ENCODE data around the gene MIOS. TPM values are rescaled to one million over a fixed set of nuclear protein-coding genes. Genes with fewer than 3 reads are reported as not detected.
A peak's percentile ranks its signal among the peaks of the same experiment; 100 is the strongest.

The MIOS gene
- total RNA-seq (2014; rRNA removed; shearing (Covaris generic)), result 32.7 and 39.4 TPM in 2 replicates

DNA sequence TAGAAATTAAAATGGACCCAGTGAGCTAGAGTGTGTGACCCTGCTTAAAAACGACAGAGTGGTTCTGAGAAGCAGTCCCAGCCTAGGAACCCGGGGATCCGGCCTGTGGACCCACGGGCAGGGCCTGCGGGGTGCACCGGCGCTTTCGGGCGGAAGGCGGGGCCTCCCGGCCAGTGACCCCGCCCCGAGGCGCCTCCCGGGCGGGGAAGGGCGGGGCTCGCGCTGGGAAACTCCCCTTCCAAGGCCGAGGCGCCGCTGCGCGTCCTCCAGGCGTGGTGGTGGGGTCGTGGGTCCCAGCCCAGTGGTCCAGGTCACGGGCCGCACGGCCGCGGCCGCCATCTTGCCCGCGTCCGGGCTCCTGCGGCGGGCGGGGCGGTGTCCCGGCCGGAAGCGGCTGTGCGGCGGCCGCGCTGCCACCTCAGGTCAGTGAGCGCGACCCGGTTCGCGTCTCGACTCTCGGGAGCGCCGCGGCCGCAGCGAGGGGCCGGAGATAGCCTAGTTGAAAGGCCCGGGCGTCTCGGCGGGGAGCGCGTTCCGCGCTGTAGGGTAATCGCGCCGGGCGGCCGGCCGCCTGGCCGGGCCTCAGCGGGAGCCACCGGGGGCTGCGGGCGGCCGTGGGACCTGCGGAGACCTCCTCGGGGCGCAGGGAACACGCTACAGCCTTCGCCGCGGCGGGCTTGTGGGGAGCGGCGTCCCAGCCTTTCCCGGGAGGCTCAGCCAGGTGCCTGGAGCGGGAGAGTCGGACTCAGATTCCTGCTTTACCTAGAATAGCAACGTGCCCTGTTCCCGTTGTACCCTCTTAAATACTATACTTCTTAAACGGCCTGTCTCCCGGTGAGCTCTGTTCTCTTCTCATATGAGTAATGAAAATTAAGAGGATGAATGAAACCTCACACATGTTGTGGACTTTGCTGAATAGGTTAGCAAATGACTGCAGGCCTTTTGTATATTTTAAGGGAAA lies at the start of gene MIOS:
Gene MIOS (plus strand): TSS at position 234 of the 961 bp plus-strand sequence. CDS start 5,592 bp downstream, outside the sequence.
- DNase-seq (ENCODE audit: low read depth), result peak; percentile 84

DNA sequence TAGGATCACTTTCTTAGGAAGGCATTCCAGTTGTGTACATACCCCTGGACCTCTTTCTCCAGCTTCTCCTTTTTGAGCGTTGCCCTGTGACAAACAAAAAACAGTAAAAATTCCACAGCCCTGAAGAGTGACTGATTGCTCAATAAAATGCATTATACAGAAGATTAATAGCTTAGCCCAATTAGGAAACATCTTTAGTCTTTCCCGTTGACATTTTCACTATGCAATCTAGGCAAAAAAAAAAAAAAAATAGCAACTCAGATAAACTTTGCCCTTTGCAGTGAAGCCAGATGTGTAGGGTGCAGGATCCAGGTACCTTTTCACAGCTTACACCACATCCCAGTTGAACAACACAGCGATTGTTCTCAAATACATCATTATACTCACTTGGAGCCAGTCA lies 48.9 kb upstream of the MIOS start:
- DNase-seq (ENCODE audit: low read depth), result no peak

DNA sequence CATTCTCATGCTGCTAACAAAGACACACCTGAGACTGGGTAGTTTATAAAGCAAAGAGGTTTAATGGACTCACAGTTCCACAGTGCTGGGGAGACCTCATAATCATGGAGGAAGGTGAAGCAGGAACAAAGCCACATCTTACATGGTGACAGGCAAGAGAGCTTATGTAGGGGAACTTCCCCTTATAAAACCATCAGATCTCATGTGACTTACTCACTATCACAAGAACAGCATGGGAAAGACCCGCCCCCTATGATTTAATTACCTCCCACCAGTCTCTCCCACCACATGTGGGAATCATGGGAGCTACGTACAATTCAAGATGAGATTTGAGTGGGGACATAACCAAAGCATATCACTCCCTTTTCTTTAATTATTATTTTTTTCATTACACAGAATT lies 47.6 kb upstream of the MIOS start:
- no peak for DNase-seq (ENCODE audit: low read depth)

DNA sequence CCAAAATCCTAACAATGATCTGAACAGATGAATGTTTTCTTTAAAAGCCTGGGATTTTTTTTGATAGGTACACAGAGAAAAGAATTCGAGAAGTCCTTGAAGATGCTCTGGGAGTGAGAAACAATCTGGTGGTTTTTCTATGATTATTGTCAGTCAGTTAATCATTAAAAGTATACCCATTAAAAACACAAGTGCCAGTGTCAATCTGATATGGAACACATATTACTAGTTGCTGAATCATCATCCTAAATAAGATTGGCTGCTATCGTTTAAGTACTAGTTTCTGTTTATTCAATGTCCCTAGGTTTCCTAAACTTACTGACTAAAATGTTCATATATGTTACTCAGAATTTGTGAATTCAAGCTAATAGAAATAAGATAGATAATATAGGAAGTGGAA lies 47.2 kb upstream of the MIOS start:
- no peak for DNase-seq (ENCODE audit: low read depth)

DNA sequence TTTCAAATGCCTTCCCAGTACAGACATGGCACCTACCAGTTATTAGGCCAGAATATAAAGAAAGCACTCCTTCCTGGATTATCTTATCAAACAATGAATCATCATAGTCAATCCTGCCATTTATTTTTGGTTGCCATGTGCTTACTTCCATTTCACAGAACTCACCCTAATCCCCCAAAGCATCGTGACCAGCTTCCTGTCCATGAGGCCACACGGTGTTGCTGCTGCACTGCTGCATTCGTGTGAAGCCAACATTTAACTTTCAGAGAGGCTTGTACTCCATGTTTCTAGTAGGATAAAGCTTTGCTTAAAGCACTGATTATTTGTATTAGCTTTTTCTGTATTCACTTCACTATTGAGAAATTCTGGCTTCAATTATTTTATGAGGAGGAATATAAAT lies 45.4 kb upstream of the MIOS start:
- DNase-seq (ENCODE audit: low read depth), result peak; percentile 20

DNA sequence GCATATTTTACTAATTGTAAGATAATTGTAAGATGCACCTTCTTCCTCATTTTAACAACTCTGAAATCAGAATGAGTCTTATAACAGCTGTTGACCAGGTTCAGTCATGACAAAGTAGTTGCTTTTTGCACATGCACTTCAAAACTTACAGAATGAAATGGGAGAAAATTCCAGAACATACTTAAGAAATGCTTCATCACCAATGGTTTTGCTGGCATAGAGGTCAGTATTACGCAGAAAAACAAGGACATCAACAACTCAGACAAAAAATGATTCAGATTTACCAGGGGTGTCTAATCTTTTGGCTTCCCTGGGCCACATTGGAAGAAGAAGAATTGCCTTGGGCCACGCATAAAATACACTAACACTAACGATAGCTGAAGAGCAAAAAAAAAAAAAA lies 44.3 kb upstream of the MIOS start:
- no peak for DNase-seq (ENCODE audit: low read depth)

DNA sequence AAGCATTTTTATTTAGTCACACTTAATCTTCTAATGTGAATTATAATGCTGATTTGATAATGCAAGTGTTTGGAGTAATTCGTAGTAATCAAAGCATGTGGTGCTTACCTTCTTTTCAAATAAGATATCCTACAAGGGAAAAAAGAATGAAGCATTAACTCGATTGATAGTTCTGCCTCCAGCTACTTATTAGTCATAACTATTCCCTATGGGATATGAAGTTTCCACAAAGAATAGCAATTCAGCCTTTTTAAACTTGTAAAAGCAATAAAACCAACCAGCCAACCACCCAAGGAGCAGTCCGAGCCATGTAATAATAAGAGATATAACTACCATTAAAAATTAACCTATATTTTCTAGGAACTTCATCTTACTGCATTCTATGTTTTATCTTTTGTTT lies 42.6 kb upstream of the MIOS start:
- DNase-seq (ENCODE audit: low read depth), result no peak

DNA sequence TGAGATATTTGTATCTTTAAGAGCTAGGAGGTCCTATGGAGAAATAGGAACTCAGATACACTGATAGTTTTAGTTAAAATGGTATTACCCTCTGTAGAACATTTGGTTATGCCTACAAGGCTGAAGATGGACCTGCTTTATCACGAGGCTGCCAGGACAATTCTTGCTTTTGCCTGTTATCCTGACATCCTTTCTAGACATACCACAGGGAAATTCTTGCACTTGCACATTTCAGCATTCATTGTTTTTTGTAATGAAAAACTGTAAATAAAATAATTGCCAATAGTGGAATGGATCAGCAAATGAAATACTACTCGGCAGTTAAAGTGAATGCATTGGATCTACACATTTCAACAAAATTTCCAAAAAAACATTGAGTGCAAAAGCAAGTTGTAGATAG lies 40.7 kb upstream of the MIOS start:
- DNase-seq (ENCODE audit: low read depth), result no peak

DNA sequence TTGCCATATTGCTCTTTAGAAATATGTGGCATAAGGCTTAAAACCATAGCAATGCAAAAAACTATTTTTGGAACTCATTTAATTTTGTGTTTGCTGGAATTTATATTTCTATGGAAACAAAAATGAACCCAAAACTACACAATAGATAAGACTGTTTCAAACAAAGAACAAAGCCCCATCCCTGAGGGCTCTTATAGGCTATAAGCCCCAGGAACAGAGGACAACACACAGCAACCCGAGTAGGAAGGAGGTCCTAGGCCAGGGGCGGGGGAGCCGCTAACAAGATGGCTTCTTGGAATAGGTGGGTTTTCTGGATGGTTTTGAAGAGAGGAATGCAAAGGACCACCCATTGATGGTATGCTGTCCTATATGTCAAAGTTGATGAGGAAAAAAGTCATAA lies 39.6 kb upstream of the MIOS start:
- no peak for DNase-seq (ENCODE audit: low read depth)

DNA sequence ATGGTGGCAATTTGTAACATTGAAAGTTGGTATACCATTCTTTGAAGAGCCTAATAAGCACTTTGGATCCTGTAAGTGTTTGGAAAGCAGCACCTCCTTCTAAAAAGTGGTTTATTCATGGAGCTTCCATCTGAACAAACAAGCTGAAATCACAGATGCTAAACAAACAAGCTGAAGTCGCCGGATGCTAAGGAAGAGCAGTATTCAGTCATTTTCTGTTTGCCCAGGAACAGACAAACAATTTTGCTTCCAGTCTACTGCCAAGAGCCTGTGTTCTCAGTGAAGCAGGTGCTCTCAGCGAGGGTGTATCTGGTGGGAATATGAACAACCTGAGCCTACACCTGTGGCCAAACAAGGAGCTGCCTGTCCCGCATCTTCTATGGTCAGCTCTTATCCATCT lies 37.4 kb upstream of the MIOS start:
- no peak for DNase-seq (ENCODE audit: low read depth)

DNA sequence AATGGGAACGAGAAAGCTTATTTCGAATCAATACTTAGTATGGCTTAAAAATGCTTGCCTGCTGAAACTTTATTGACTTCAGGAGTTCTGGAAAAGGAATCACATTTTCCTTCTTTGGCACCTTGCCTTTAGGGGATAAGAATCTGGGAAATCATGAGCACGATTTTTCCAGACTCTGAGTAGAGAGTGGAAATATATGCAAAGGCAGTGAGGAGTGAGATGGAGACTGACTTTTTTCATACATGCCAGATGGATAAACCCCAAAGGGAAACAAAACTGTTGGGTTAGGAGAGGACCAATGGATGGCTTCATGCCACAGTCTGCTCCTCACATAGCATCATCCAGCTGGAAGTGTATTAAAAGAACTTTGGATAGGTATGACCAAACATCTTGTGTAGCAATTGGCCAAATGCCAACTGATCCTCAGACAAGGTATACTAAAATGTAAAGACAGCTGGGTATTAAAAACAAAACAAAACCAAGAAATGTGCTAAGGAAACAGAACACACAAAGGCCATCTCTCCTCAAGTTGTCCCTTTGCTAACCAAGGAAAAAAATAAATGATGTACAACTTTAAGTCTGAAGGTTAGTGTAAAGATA lies 32.8 kb upstream of the MIOS start:
- no peak for DNase-seq (ENCODE audit: low read depth)

DNA sequence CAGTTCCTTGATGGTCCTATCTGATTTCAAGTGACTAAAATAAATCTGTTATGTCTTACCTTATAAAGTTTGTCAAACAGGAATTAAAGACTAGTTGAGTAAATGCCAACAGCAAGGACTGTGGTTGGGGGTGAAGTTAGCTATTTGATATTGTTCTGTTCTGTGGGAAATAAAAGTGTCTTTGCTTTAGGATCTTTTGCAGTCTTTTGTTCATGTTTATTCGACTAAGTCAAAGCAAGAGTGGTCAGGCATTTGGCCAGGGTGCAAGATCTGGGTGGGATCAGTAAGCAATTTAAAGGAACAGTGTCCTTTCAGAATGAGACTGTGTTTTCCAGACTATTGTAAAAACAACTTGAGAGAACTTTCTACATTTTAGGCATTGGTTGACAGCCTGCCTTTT lies 31.0 kb upstream of the MIOS start, which contains the start of gene COL28A1:
Gene COL28A1 (minus strand): TSS at position 183 of the 400 bp plus-strand sequence. CDS start 2,998 bp downstream, outside the sequence.
- DNase-seq (ENCODE audit: low read depth), result no peak

DNA sequence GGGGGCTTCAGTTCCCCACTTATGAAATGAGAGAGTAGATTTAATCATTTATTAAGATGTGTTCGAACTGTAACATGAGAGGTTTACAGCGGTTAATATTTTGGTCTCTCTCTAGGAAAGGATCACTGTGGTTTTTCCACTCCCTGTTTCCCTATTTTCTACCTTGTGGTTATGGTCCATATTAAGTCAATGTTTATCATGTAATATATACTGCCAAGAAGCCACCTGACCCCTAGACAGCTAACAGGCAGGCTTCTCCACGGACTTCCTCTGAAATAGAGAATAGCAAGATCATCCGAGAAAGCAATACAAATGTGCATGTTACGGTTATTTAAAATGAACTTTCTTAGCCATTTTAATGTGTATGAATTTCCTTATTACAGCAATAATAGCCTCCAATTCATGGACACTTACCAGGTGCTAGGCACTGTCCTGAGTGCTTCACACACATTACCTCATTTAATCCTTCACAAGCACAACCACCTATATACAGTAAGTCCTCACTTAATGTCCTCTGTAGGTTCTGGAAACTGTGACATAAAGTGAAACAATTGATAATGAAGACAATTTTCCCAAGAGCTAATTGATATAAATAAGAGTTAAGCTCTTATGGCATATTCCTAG lies 30.2 kb upstream of the MIOS start:
- no peak for DNase-seq (ENCODE audit: low read depth)

DNA sequence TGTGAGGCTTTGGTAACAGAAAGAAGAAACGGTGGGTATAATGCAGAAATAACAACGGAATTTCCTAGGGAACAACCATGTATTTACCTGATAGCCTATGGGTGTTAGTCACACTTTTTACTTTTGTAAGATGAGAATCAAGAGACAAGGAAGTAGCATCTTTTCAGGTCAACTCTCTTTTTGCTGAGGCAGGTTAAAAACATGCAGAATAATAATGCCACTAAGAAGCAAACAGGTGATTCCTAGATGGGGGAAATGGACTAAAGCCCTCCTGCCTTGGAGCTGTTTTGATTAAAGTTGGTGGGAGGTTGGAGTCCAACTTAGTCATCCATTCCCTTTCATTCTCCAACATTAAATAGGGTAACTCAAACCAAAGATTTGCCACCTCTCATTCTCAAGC lies 29.0 kb upstream of the MIOS start:
- no peak for DNase-seq (ENCODE audit: low read depth)

DNA sequence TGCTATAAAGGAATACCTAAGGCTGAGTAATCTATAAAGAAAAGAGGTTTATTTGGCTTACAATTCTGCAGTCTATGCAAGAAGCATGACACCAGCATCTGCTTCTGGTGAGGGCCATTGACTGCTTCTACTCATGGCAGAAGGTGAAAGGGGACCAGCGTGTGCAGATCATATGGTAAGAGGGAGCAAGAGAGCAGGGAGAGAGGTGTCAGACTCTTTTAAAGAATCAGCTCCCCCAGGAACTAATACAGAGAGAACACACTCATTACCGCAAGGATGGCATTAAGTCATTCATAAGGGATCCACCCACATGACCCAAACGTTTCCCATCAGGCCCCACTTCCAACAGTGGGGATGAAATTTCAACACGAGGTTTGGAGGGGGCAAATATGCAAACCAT lies 27.5 kb upstream of the MIOS start:
- DNase-seq (ENCODE audit: low read depth), result no peak

DNA sequence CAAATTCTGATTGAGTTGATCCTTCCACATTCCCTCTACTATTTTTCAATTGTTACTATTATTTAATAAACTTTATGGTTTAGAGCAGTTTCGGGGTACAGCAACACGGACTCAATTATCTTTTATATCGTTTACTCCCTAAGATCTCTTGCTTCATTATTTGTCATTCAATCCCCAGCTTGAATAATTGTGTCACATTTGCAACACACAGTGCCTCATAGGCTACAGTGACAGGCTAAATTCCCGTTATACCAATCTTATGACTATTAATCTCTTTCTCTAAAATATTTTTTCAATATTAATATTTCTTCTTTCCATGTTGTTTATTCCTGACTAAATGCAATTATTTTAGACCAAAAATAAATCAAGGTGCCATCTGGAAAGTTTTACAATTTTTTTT lies 27.0 kb upstream of the MIOS start:
- no peak for DNase-seq (ENCODE audit: low read depth)

DNA sequence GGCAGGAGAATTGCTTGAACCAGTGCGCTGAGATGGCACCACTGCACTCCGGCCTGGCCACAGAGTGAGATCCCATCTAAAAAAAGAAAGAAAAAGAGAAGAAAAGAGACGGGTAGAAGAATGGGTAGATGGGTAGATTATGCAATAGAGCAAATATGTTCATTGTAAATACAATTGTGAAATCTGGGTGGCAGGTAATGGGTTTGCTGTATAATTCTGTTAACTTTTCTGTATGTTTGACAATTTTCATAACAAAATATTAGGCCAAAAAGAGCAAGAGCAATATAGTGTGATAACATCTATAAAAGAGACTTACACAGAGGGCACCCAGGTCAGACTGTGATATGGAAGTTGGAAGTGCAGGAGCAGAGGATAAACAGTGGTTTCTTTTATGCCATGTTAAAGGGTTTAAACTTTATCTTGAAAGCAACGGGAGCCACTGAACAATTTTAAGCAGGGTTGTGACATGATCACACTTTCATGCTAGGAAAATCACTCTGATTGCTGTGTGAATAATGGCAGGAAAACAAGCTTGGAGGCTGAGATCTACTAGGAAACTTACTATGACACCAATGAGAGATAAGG lies 24.3 kb upstream of the MIOS start:
- DNase-seq (ENCODE audit: low read depth), result no peak

DNA sequence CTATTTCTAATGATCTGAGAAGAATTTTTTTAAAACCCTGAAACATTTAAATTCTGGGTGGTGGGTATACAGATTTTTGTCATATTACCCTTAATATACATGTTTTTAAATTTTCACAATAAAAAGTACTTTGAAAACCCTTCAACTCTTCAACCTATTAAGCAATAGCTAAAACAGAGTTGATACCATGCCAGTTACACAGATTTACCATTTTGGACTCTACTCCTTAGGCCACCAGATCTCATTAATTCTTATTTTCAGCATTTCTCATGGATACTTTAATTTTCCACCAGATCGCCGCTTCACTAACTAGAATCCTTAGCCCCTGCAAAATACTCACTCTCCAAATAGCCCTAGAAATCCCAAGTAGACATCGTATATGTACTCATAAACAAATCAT lies 18.3 kb upstream of the MIOS start:
- DNase-seq (ENCODE audit: low read depth), result no peak

DNA sequence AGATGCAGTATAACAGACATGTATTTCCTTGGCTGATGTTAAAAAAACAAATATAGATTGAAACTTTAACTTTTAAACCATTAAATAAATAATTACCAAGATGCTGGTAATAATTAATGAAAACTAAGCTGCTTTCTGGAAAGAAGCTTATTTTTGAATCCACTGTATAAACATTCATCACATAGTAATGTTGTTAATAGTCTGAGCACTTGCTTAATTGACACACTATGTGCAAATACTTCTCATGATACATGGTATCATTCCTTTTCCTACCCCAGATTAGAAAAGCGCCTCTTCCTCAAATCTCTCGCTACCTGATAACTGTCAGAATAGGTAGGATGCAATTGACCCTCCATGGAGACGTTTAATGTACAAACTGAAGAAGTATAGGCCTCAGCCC lies 16.0 kb upstream of the MIOS start:
- DNase-seq (ENCODE audit: low read depth), result no peak

DNA sequence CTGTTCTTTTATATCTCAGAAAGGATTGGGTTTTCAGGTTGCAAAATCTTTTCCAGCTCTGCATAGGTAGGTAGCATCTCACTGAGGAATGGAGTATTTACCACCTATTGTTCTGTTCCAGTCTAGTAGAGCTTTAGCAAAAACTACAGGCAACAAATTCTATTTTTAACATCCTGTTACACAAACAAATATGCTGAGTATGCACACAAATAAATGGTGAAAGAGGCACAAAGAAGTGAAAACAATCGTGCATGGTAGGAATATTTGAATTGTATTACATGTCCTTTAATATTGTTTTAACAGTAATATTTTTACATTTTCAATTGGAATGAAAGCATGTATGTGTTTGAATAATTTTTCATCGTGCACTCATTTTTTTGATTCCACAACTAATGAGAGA lies 14.5 kb upstream of the MIOS start:
- no peak for DNase-seq (ENCODE audit: low read depth)

DNA sequence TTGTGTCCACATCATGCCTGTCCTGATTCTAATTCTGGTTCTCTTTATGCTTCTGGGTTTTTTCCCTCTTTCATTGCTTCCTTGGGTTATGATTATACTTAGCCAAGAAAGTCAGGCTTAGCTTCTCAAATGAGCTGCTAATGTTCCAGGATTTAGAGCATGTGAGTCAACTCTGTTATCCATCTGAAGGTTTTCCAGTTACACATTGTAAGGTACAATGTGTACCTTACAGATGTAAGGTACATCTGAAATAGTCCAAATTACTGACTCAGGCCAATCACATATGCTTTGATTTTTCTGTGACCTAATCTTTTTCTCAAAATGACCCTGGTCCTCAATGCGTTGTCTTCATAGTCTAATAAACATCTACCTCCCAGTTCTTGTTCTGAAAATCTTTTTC lies 13.3 kb upstream of the MIOS start:
- DNase-seq (ENCODE audit: low read depth), result no peak

DNA sequence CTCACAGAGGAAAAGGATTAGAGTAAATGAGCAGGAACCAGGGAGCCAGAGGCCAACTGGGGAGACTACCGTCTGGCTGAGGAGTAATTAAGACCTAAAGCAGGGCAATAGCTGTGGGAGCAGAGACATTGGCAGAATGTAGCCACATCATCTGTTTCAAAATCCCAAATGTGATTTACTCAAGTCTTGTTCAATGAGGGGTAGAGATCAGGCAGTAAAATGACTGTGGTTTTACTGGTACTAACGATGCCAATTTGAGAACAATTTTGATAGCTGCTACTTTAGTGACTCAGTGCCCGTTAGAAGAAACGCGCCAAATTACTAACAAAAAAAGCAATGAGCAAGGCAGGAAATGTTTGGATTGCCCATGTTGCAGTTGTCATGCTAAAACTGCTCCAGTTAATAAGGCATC lies 12.7 kb upstream of the MIOS start:
- DNase-seq (ENCODE audit: low read depth), result peak; percentile 82

Measured in Daoy (cell line).